ENCODE data around the gene NSMCE3. TPM values are rescaled to one million over a fixed set of nuclear protein-coding genes. Genes with fewer than 3 reads are reported as not detected.

The NSMCE3 gene
- total and polyA plus RNA-seq, 2 experiments from 2014 or later, result 15.0 to 16.3 TPM

DNA sequence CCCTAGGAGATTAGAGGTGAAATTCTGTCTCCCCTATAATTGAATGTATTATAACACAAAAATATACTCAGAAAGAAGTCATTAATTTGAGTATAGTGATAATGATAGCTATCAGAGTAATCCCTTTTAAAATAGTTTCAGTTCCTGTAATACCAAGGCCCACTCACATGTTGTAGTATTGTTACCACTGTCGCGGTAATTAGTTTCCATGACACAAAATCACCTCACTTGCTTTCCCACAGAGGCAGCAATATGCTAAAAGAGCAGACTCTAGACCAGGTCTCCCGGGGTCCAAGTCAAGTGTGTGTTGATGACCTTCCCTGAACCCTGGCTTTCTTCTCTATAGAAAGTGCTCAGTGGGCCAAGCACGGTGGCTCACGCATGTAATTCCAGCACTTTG, 39.5 kb upstream of the NSMCE3 start:
- H3K79me2 ChIP-seq, result no peaks in the 10 kb centered on the region
- H3K9me2 ChIP-seq (replicated peaks; ENCODE audit: insufficient read depth), result no peaks in the 10 kb centered on the region
- no peak for DNase-seq (ENCODE audit: low spot score)
- no peak overlapping the region for H3K4me3 ChIP-seq
- no peaks in the 10 kb centered on the region for H3K4me1 ChIP-seq (ENCODE audit: insufficient read depth)
- H2AFZ ChIP-seq, result no peak overlapping the region
- no peak overlapping the region for H3K4me2 ChIP-seq
- H3K9me3 ChIP-seq (ENCODE audit: low read depth), result no peaks in the 10 kb centered on the region
- peaks cover 4% of the 10 kb centered on the region for H3K36me3 ChIP-seq (replicated peaks; ENCODE audit: insufficient read depth, low read depth)
- no peak for TF ChIP-seq EZH2 (IDR thresholded peaks at IDR 0.05; ENCODE audit: borderline replicate concordance)
- TF ChIP-seq, protein P1, sequence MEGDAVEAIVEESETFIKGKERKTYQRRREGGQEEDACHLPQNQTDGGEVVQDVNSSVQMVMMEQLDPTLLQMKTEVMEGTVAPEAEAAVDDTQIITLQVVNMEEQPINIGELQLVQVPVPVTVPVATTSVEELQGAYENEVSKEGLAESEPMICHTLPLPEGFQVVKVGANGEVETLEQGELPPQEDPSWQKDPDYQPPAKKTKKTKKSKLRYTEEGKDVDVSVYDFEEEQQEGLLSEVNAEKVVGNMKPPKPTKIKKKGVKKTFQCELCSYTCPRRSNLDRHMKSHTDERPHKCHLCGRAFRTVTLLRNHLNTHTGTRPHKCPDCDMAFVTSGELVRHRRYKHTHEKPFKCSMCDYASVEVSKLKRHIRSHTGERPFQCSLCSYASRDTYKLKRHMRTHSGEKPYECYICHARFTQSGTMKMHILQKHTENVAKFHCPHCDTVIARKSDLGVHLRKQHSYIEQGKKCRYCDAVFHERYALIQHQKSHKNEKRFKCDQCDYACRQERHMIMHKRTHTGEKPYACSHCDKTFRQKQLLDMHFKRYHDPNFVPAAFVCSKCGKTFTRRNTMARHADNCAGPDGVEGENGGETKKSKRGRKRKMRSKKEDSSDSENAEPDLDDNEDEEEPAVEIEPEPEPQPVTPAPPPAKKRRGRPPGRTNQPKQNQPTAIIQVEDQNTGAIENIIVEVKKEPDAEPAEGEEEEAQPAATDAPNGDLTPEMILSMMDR (IDR thresholded peaks at IDR 0.05; ENCODE audit: poor library complexity), result no peak
- no peak for TF ChIP-seq EZH2phosphoT487 (IDR thresholded peaks at IDR 0.05; ENCODE audit: low read depth, severe bottlenecking, unreplicated experiment)
- 95% methylated on average over 5 of the region's 5 CpGs for WGBS (ENCODE audit: low lambda C conversion rate, missing lambda C conversion rate)
- no peaks in the 10 kb centered on the region for H4K20me1 ChIP-seq (ENCODE audit: insufficient read depth, poor library complexity, severe bottlenecking)
- no peak overlapping the region for H3K27ac ChIP-seq
- H3K27me3 ChIP-seq, result no peaks in the 10 kb centered on the region

DNA sequence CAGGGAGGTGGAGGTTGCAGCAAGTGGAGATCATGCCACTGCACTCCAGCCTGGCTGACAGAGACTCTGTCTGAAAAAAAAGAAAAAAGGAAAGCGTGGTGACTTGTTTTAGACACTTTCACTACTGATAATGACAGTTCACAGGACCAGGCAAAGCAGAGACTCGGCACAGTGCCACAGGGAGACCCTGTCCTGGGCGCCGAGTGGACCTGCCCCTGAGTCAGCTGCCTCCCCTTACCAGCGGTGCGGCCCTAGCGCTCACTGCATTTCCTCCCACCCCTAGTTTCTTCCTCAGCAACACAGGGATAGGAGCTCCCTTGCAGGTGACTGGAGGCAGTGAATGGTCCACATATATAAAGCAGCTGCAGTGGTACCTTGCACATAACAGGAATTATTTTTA, 38.7 kb upstream of the NSMCE3 start:
- no peaks in the 10 kb centered on the region for H3K9me2 ChIP-seq (replicated peaks; ENCODE audit: insufficient read depth)
- H3K4me2 ChIP-seq, result no peak overlapping the region
- no peaks in the 10 kb centered on the region for H3K4me1 ChIP-seq (ENCODE audit: insufficient read depth)
- no peaks in the 10 kb centered on the region for H3K9me3 ChIP-seq (ENCODE audit: low read depth)
- no peak for DNase-seq (ENCODE audit: low spot score)
- TF ChIP-seq EZH2phosphoT487 (IDR thresholded peaks at IDR 0.05; ENCODE audit: low read depth, severe bottlenecking, unreplicated experiment) (no peak), EZH2 (IDR thresholded peaks at IDR 0.05; ENCODE audit: borderline replicate concordance) (no peak)
- TF ChIP-seq, protein P1 (IDR thresholded peaks at IDR 0.05; ENCODE audit: poor library complexity), result no peak
- H3K79me2 ChIP-seq, result no peaks in the 10 kb centered on the region
- no peaks in the 10 kb centered on the region for H4K20me1 ChIP-seq (ENCODE audit: insufficient read depth, poor library complexity, severe bottlenecking)
- no peaks in the 10 kb centered on the region for H3K27me3 ChIP-seq
- H3K4me3 ChIP-seq, result no peak overlapping the region
- no peak overlapping the region for H3K27ac ChIP-seq
- H3K36me3 ChIP-seq (replicated peaks; ENCODE audit: insufficient read depth, low read depth), result no peaks in the 10 kb centered on the region
- WGBS (ENCODE audit: low lambda C conversion rate, missing lambda C conversion rate), result 87% methylated on average over 7 of the region's 7 CpGs
- H2AFZ ChIP-seq, result no peak overlapping the region

DNA sequence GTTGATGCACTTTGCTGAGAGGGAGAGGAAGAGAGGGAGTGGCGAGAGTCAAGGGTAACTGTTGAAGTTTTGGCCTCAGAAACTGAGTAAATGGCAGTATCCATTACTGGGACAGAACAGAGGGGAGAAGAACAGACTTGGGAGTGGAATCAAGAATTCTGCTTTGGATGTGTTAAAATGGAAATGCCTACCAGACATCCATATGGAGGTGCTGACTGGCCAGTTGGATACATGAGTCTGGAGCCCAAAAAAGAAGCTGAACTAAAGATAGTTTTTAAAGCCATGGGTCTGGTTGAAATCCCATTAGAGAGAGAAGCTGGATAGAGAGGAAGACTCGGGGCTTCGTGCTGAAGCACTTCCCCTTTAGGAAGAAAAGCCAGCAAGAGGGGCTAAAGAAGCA, 35.9 kb upstream of the NSMCE3 start:
- no peaks in the 10 kb centered on the region for H3K9me3 ChIP-seq (ENCODE audit: low read depth)
- no peaks in the 10 kb centered on the region for H3K27me3 ChIP-seq
- no peak overlapping the region for H3K4me3 ChIP-seq
- DNase-seq (ENCODE audit: low spot score), result no peak
- H3K79me2 ChIP-seq, result no peaks in the 10 kb centered on the region
- H4K20me1 ChIP-seq (ENCODE audit: insufficient read depth, poor library complexity, severe bottlenecking), result no peaks in the 10 kb centered on the region
- no peak overlapping the region for H2AFZ ChIP-seq
- H3K9me2 ChIP-seq (replicated peaks; ENCODE audit: insufficient read depth), result no peaks in the 10 kb centered on the region
- H3K27ac ChIP-seq, result no peak overlapping the region
- H3K36me3 ChIP-seq (replicated peaks; ENCODE audit: insufficient read depth, low read depth), result no peaks in the 10 kb centered on the region
- no peaks in the 10 kb centered on the region for H3K4me1 ChIP-seq (ENCODE audit: insufficient read depth)
- H3K4me2 ChIP-seq, result no peak overlapping the region
- 96% methylated on average over 3 of the region's 3 CpGs for WGBS (ENCODE audit: low lambda C conversion rate, missing lambda C conversion rate)
- TF ChIP-seq, protein P1 (IDR thresholded peaks at IDR 0.05; ENCODE audit: poor library complexity), result no peak
- TF ChIP-seq EZH2 (IDR thresholded peaks at IDR 0.05; ENCODE audit: borderline replicate concordance) (no peak), EZH2phosphoT487 (IDR thresholded peaks at IDR 0.05; ENCODE audit: low read depth, severe bottlenecking, unreplicated experiment) (no peak)

DNA sequence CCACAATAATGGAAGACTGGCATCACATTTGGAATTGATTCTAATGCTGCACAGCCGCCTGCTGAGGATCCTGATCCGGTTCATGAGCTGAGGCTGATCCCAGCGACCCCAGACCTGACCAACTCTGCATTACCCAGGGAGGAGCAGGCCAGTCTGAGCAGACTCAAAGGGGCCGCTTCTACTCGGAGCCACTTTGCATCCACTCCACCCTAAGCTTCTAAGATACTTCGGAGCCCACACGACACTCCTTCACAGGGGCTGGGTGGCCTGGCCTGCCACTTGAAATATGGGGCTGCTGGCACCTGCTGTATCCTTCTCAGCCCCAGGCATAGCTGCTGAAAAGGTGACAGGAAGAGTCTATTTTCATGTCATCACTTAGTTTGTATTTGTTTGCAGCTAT, 33.2 kb upstream of the NSMCE3 start:
- H2AFZ ChIP-seq, result no peak overlapping the region
- WGBS (ENCODE audit: low lambda C conversion rate, missing lambda C conversion rate), result 90% methylated on average over 7 of the region's 7 CpGs

More for the DNA sequence above, 33.2 kb upstream of the NSMCE3 start:
- no peaks in the 10 kb centered on the region for H4K20me1 ChIP-seq (ENCODE audit: insufficient read depth, poor library complexity, severe bottlenecking)
- H3K79me2 ChIP-seq, result no peaks in the 10 kb centered on the region
- no peaks in the 10 kb centered on the region for H3K9me3 ChIP-seq (ENCODE audit: low read depth)
- TF ChIP-seq EZH2 (IDR thresholded peaks at IDR 0.05; ENCODE audit: borderline replicate concordance), result no peak
- TF ChIP-seq, protein P1 (IDR thresholded peaks at IDR 0.05; ENCODE audit: poor library complexity), result no peak
- no peak for TF ChIP-seq EZH2phosphoT487 (IDR thresholded peaks at IDR 0.05; ENCODE audit: low read depth, severe bottlenecking, unreplicated experiment)
- H3K36me3 ChIP-seq (replicated peaks; ENCODE audit: insufficient read depth, low read depth), result no peaks in the 10 kb centered on the region
- no peak overlapping the region for H3K4me2 ChIP-seq
- H3K4me1 ChIP-seq (ENCODE audit: insufficient read depth), result no peaks in the 10 kb centered on the region
- no peaks in the 10 kb centered on the region for H3K9me2 ChIP-seq (replicated peaks; ENCODE audit: insufficient read depth)
- no peak overlapping the region for H3K27ac ChIP-seq
- no peaks in the 10 kb centered on the region for H3K27me3 ChIP-seq
- DNase-seq (ENCODE audit: low spot score), result no peak
- H3K4me3 ChIP-seq, result no peak overlapping the region

Measured in hepatocyte (in vitro differentiated cells).